Activated CD8-positive, alpha-beta T cell treated with anti-CD3 and anti-CD28 coated beads for 36 hours (primary cell): ENCODE data around the gene DDX19B. TPM values are rescaled to one million over a fixed set of nuclear protein-coding genes. Genes with fewer than 3 reads are reported as not detected.
"Not testable (repeated sequence)": the region's sequence is repeated elsewhere in the genome, so short reads cannot be mapped to it uniquely, and the experiment has no call there.

Source experiments
- ATAC-seq: fragments of 200-7000 bp; cut with Tn5 transposase; one replicate; pipeline ENCODE4 v1.10.0; 2021; ENCODE audit warnings: mild to moderate bottlenecking, moderate library complexity
- CTCF ChIA-PET: fragments of 350-600 bp; sonication (Branson Sonifier 250); formaldehyde crosslinking; loops from one replicate; lab custom pipeline; 2021; ENCODE audit warnings: antibody characterized with exemption; lab: Charles Lee
- POLR2A ChIA-PET: fragments of 350-600 bp; sonication (Branson Sonifier 250); formaldehyde crosslinking; loops from one replicate; lab custom pipeline; 2021; ENCODE audit warnings: antibody characterized with exemption; lab: Charles Lee
- DNase-seq: peaks from one replicate; pipeline ENCODE4 v3.0.0-alpha.2; 2020
- H3K27ac Mint-ChIP-seq: one replicate; pipeline ENCODE4 v1.8.0; 2021; ENCODE audit warnings: mild to moderate bottlenecking, mixed read lengths
- H3K27me3 Mint-ChIP-seq: one replicate; pipeline ENCODE4 v1.8.0; 2021; ENCODE audit warnings: mixed read lengths
- H3K36me3 Mint-ChIP-seq: one replicate; pipeline ENCODE4 v1.8.0; 2021; ENCODE audit warnings: low read depth, mixed read lengths
- H3K4me1 Mint-ChIP-seq: one replicate; pipeline ENCODE4 v1.8.0; 2021; ENCODE audit warnings: low read depth, mixed read lengths
- H3K4me3 Mint-ChIP-seq: one replicate; pipeline ENCODE4 v1.8.0; 2021; ENCODE audit warnings: mild to moderate bottlenecking, moderate library complexity, mixed read lengths
- H3K9me3 Mint-ChIP-seq: one replicate; pipeline ENCODE4 v1.8.0; 2021; ENCODE audit warnings: mixed read lengths
- intact Hi-C: fragments of 100-400 bp; cut with micrococcal nuclease; formaldehyde crosslinking; loops from one replicate; pipeline ENCODE4 v1.10.0; 2022
- total RNA-seq, 2 experiments: library from RNA; stranded (reverse); gene quantifications; one replicate each; pipeline ENCODE4 v1.2.3, GENCODE V29; 2021
- TF ChIP-seq, protein P1 (sequence below): fragments of 200-600 bp; IDR thresholded peaks from one replicate; pipeline ENCODE4 v1.8.0; 2022; ENCODE audit warnings: antibody characterized with exemption, mild to moderate bottlenecking

DDX19B gene
- total RNA-seq, 2 experiments from 2014 or later = 34.8 to 42.2 TPM

GRCh38 chr16:70276392-70276791 is 22.6 kb upstream of the DDX19B start:
- TF ChIP-seq, protein P1, sequence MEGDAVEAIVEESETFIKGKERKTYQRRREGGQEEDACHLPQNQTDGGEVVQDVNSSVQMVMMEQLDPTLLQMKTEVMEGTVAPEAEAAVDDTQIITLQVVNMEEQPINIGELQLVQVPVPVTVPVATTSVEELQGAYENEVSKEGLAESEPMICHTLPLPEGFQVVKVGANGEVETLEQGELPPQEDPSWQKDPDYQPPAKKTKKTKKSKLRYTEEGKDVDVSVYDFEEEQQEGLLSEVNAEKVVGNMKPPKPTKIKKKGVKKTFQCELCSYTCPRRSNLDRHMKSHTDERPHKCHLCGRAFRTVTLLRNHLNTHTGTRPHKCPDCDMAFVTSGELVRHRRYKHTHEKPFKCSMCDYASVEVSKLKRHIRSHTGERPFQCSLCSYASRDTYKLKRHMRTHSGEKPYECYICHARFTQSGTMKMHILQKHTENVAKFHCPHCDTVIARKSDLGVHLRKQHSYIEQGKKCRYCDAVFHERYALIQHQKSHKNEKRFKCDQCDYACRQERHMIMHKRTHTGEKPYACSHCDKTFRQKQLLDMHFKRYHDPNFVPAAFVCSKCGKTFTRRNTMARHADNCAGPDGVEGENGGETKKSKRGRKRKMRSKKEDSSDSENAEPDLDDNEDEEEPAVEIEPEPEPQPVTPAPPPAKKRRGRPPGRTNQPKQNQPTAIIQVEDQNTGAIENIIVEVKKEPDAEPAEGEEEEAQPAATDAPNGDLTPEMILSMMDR = no peak
- Mint-ChIP-seq H3K27me3 (no peaks in the 10 kb centered on the region), H3K27ac (no peak overlapping the region), H3K4me1 (peaks cover 4% of the 10 kb centered on the region), H3K4me3 (no peak overlapping the region), H3K36me3 (peaks cover 54% of the 10 kb centered on the region), H3K9me3 (no peaks in the 10 kb centered on the region)
- intact Hi-C loops = no loop called here
- DNase-seq (no peak), ATAC-seq (no peak)
- ChIA-PET POLR2A (interaction anchor here (1.1 kb wide), 1 partner anchor 22 kb away, joined by 3 read pairs; no protein-coding TSS in a partner anchor), CTCF (no interaction called here)

DNA sequence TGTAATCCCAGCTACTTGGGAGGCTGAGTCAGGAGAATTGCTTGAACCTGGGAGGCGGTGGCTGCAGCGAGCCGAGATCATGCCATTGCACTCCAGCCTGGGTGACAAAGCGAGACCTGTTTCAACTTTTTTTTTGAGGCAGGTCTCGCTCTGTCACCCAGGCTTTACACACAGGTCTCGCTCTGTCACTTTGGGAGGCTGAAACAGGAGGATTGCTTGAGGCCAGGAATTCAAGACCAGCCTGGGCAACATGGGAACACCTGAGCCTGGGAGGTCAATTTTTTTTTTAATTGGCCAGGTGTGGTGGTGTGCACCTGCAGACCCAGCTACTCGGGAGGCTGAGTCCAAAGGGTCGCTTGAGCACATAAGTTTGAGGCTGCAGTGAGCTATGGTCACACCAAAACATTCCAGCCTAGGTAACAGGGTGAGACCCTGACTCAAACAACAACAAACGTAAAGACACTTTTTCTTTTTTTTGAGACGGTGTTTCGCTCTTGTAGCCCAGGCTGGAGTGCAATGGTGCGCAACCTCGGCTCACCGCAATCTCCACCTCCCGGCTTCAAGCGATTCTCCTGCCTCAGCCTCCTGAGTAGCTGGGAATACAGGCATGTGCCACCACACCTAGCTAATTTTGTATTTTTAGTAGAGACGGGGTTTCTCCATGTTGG is 11.5 kb upstream of the DDX19B start:
- intact Hi-C loops = loop anchor here (10.0 kb wide), 1 partner anchor 237 kb away; the partner anchor contains the start of genes COG4 and SF3B3
- ChIA-PET POLR2A (interaction anchor here (0.5 to 5.2 kb wide), 5 partner anchors 12 to 272 kb away, joined by 3 to 59 read pairs (median 3); partner anchors contain the start of genes DDX19B and EXOSC6), CTCF (interaction anchor here (0.9 to 1.7 kb wide), 2 partner anchors 36 to 63 kb away, joined by 3 read pairs; no protein-coding TSS in a partner anchor)
- H3K9me3 Mint-ChIP-seq, ATAC-seq, DNase-seq, H3K27me3 Mint-ChIP-seq: not testable (repeated sequence)
- Mint-ChIP-seq H3K36me3 (peaks cover 36% of the 10 kb centered on the region), H3K4me1 (peaks cover 37% of the 10 kb centered on the region), H3K4me3 (peak overlapping the region; percentile 99), H3K27ac (peak overlapping the region; percentile 73)

DNA sequence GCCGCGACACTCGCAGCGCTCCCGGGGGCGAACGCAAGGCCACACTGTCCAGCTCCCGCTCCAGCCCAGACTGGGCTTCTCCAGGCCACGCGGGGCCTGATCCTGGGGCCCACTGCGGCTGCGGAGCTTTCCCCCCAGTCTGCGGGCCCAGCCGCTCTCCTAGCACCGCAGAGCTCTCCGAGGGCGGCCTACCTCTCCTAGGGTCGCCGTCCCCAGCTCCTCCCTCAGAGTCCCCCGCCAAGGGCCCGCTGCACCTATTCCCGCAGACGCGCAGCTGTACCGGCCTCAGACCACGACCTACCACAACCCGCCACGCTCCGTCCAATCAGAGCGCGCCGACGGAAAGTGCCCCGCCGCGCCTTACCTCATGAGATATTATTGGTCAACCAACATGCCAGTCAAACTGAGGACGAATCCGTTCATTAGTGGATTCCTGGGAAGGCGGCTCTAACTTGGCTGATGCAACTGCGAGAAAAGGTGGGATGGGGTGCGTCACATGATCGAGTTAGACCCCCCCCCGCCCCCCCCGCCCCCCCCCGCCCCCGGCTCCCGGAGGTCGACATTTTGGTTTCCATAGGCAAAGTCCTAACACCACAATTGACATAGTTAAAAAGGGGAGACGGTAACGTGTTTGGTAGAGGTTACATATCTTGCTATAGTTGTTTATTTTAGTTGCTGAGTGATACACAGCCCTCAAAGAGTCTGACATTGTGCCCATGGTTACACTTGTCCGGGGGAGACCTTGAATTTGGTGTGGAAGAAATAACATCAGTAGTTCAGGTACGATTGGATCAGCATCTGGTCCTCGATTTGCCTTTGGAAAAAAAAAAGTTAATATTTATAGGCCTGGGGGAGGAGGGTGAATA is 9.5 kb upstream of the DDX19B start, which contains the start of gene AARS1:
Gene AARS1, minus strand, starts transcription at position 278 of the 866 bp plus-strand sequence. CDS start 6,743 bp downstream, outside the sequence.
- DNase-seq (peak; percentile 97), ATAC-seq (peak; percentile 98)
- peaks cover 23% of the 10 kb centered on the region for H3K4me1 Mint-ChIP-seq
- H3K9me3 Mint-ChIP-seq = no peaks in the 10 kb centered on the region
- intact Hi-C loops = loop anchor here (10.0 kb wide), 2 partner anchors 55 to 235 kb away; partner anchors contain the start of genes COG4, DDX19A and SF3B3
- TF ChIP-seq, protein P1 = no peak
- peak within 1 kb of the TSS; percentile 99 for H3K4me3 Mint-ChIP-seq
- H3K36me3 Mint-ChIP-seq = peaks cover 19% of the 10 kb centered on the region
- peak within 1 kb of the TSS; percentile 100 for H3K27ac Mint-ChIP-seq
- no peaks in the 10 kb centered on the region for H3K27me3 Mint-ChIP-seq
- CTCF ChIA-PET = interaction anchor here (0.8 to 1.9 kb wide), 3 partner anchors 9 to 37 kb away, joined by 3 to 16 read pairs (median 4); partner anchors contain the start of genes DDX19B and EXOSC6
- POLR2A ChIA-PET = interaction anchor here (0.6 to 5.2 kb wide), 21 partner anchors 10 to 563 kb away, joined by 3 to 59 read pairs (median 4); partner anchors contain the start of genes COG4, DDX19A, DDX19B and EXOSC6

DNA sequence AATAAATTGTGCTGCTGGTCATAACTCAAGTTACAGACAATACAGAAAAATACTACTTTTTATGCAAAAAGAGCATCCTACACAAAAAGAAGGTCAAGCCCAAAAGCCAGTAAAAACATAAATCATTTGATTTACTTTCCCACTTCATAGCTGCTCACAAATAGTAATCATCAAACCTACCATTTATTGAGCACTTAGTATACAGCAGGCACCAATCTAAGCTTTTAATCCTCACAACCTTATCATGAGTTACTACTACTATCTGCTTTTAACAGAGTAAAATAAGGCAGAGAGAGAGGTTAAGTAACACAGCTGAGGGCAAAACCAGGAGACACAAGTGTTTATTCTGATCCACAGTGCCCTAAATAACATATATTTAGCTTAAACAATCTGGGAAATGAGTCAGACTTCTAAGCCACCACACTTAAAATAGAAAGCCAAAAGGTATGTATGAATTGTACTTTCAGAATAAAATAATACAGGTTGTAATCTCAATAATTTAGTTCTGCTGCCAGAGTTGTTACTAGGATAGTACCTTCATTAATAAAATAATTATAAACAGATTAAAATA is 8.0 kb upstream of the DDX19B start:
- POLR2A ChIA-PET = interaction anchor here (0.7 to 1.7 kb wide), 4 partner anchors 8 to 90 kb away, joined by 3 to 13 read pairs (median 4); partner anchors contain the start of gene DDX19B
- ATAC-seq (no peak), DNase-seq (no peak)
- Mint-ChIP-seq H3K27me3 (no peaks in the 10 kb centered on the region), H3K9me3 (no peaks in the 10 kb centered on the region), H3K4me1 (peaks cover 15% of the 10 kb centered on the region), H3K27ac (peak overlapping the region; percentile 67), H3K36me3 (peaks cover 10% of the 10 kb centered on the region), H3K4me3 (no peak overlapping the region)
- intact Hi-C loops = loop anchor here (10.0 kb wide), 1 partner anchor 54 kb away; the partner anchor contains the start of gene DDX19A
- TF ChIP-seq, protein P1 = no peak
- CTCF ChIA-PET = interaction anchor here (0.8 to 1.2 kb wide), 2 partner anchors 15 to 40 kb away, joined by 3 to 4 read pairs; no protein-coding TSS in a partner anchor

DNA sequence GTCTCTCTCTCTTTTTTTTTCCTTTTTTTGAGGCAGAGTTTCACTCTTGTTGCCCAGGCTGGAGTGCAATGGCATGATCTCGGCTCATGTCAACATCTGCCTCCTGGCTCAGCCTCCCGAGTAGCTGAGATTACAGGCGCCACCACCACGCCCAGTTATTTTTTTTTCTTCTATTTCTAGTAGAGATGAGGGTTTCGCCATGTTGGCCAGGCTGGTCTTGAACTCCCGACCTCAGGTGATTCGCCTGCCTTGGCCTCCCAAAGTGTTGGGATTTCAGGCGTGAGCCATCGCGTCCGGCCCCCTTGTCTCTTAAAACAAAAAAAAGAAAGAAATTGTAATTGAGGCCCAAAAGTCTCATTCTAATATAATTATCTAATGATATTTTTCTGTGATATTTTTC is 6.8 kb upstream of the DDX19B start:
- POLR2A ChIA-PET, H3K9me3 Mint-ChIP-seq, H3K36me3 Mint-ChIP-seq, DNase-seq, H3K27ac Mint-ChIP-seq, CTCF ChIA-PET, H3K27me3 Mint-ChIP-seq, ATAC-seq, H3K4me3 Mint-ChIP-seq: not testable (repeated sequence)
- intact Hi-C loops = loop anchor here (10.0 kb wide), 1 partner anchor 53 kb away; the partner anchor contains the start of gene DDX19A
- peaks cover 15% of the 10 kb centered on the region for H3K4me1 Mint-ChIP-seq
